Uterus (tissue), 2 donors: ENCODE results near the gene LRFN3.

Source experiments
- CTCF ChIP-seq, 4 experiments: fragments of 200-600 bp in 2 of 4; fragments of 450-650 bp in 2 of 4; sonication (generic) in 2 of 4; IDR thresholded peaks; one replicate each; pipeline ENCODE4 v1.5.1; 2016 to 2019; ENCODE audit warnings: antibody characterized with exemption in 4 of 4, mild to moderate bottlenecking in 2 of 4, moderate library complexity in 1 of 4
- POLR2A ChIP-seq, 2 donors: fragments of 450-650 bp; IDR thresholded peaks; one replicate each; pipeline ENCODE4 v1.6.1; 2016; ENCODE audit warnings: antibody characterized with exemption in 2 of 2, mild to moderate bottlenecking in 1 of 2, moderate library complexity in 1 of 2

- TF ChIP-seq POLR2A (IDR thresholded peaks at IDR 0.05) (no peak), CTCF (IDR thresholded peaks at IDR 0.05) (no peak)
Measured at GRCh38 chr19:35897706-35898451, 38.3 kb upstream of the LRFN3 start.
